Fibroblast of peridontal ligament (primary cell): ENCODE measurements around the gene ATP9B.
"Not testable (repeated sequence)": the region's sequence is repeated elsewhere in the genome, so short reads cannot be mapped to it uniquely, and the experiment has no call there.

Experiments
- DNase-seq: peaks from one replicate; pipeline ENCODE4 v3.0.0-alpha.2; 2010; ENCODE audit errors: extremely low read depth

The ATP9B gene

GRCh38 chr18:79361766-79362522, 292.8 kb downstream of the ATP9B start:
- peak; percentile 30 for DNase-seq

GRCh38 chr18:79365701-79366100, 296.5 kb downstream of the ATP9B start:
- no peak for DNase-seq

- peak; percentile 100 for DNase-seq
Measured at GRCh38 chr18:79366177-79367094, 297.2 kb downstream of the ATP9B start.

- DNase-seq, result no peak
Measured at GRCh38 chr18:79367480-79367879, 298.3 kb downstream of the ATP9B start.

GRCh38 chr18:79367989-79368388, 298.8 kb downstream of the ATP9B start:
- DNase-seq, result peak; percentile 77

GRCh38 chr18:79368681-79369080, 299.5 kb downstream of the ATP9B start:
- DNase-seq, result no peak

- DNase-seq, result no peak
Measured at GRCh38 chr18:79371561-79372121, 302.4 kb downstream of the ATP9B start.

- no peak for DNase-seq
Measured at GRCh38 chr18:79372461-79372860, 303.3 kb downstream of the ATP9B start.

- DNase-seq, result no peak
Measured at GRCh38 chr18:79372991-79373390, 303.8 kb downstream of the ATP9B start.

- DNase-seq, result no peak
Measured at GRCh38 chr18:79373736-79374135, 304.5 kb downstream of the ATP9B start.

GRCh38 chr18:79374408-79375171, 305.4 kb downstream of the ATP9B start:
- DNase-seq, result no peak

GRCh38 chr18:79375441-79376154, 306.4 kb downstream of the ATP9B start:
- no peak for DNase-seq

- DNase-seq, result not testable (repeated sequence)
Measured at GRCh38 chr18:79376661-79377060, 307.5 kb downstream of the ATP9B start.

GRCh38 chr18:79377187-79377891, 308.1 kb downstream of the ATP9B start:
- DNase-seq, result no peak

- peak; percentile 48 for DNase-seq
Measured at GRCh38 chr18:79378536-79379250, 309.5 kb downstream of the ATP9B start.

GRCh38 chr18:79379251-79379905, 310.2 kb downstream of the ATP9B start:
- DNase-seq, result no peak

- no peak for DNase-seq
Measured at GRCh38 chr18:79379931-79380815, 311.0 kb downstream of the ATP9B start.
